HG03066 (cell line): Measurements from ENCODE around the gene SMG6.
"Not testable (repeated sequence)": the region's sequence is repeated elsewhere in the genome, so short reads cannot be mapped to it uniquely, and the experiment has no call there.

Source experiments
- ATAC-seq: cut with Tn5 transposase; IDR thresholded peaks from one replicate; pipeline ENCODE4 v1.9.1; 2021; ENCODE audit warnings: low read depth; ENCODE audit not compliant: unreplicated experiment

SMG6 gene

GRCh38 chr17:2181897-2182448 is 121.6 kb downstream of the SMG6 start:
- ATAC-seq = no peak

GRCh38 chr17:2181206-2181896 is 122.2 kb downstream of the SMG6 start:
- no peak for ATAC-seq

- no peak for ATAC-seq
These were observed 122.8 kb downstream of the SMG6 start for GRCh38 chr17:2180768-2181167.

- no peak for ATAC-seq
These were observed 123.8 kb downstream of the SMG6 start for GRCh38 chr17:2179615-2180295.

GRCh38 chr17:2178798-2179501 is 124.6 kb downstream of the SMG6 start:
- no peak for ATAC-seq

- no peak for ATAC-seq
These were observed 126.3 kb downstream of the SMG6 start for GRCh38 chr17:2177235-2177811.

GRCh38 chr17:2176499-2177169 is 127.0 kb downstream of the SMG6 start:
- no peak for ATAC-seq

- ATAC-seq = no peak
These were observed 128.3 kb downstream of the SMG6 start for GRCh38 chr17:2175294-2175628.

GRCh38 chr17:2174468-2175293 is 128.9 kb downstream of the SMG6 start:
- ATAC-seq = no peak

- ATAC-seq = no peak
These were observed 129.6 kb downstream of the SMG6 start for GRCh38 chr17:2174014-2174413.

- no peak for ATAC-seq
These were observed 130.6 kb downstream of the SMG6 start for GRCh38 chr17:2172999-2173398.

- no peak for ATAC-seq
These were observed 131.3 kb downstream of the SMG6 start for GRCh38 chr17:2172077-2172851.

GRCh38 chr17:2171702-2172076 is 131.9 kb downstream of the SMG6 start:
- no peak for ATAC-seq

GRCh38 chr17:2170023-2170422 is 133.6 kb downstream of the SMG6 start:
- no peak for ATAC-seq

- ATAC-seq = not testable (repeated sequence)
These were observed 137.9 kb downstream of the SMG6 start for GRCh38 chr17:2165723-2166122.

GRCh38 chr17:2158396-2158780 is 145.2 kb downstream of the SMG6 start:
- ATAC-seq = no peak

- ATAC-seq = no peak
These were observed 145.8 kb downstream of the SMG6 start for GRCh38 chr17:2157675-2158395.

- no peak for ATAC-seq
These were observed 146.5 kb downstream of the SMG6 start for GRCh38 chr17:2157081-2157480.
